ENCODE measurements around the gene ARHGAP31. TPM values are rescaled to one million over a fixed set of nuclear protein-coding genes. Genes with fewer than 3 reads are reported as not detected.
A peak's percentile ranks its signal among the peaks of the same experiment; 100 is the strongest.

ARHGAP31 gene
- total RNA-seq, 3 donors from 2014 or later, result 16.0 to 22.0 (median 17.2) TPM

GRCh38 chr3:119382134-119382533, 88.0 kb downstream of the ARHGAP31 start:
- Mint-ChIP-seq H3K36me3 (ENCODE audit: insufficient read depth) (peaks cover 25% of the 10 kb centered on the region), H3K9me3 (no peaks in the 10 kb centered on the region), H3K4me3 (no peak overlapping the region), H3K27me3 (ENCODE audit: low read depth) (no peaks in the 10 kb centered on the region), H3K4me1 (ENCODE audit: low read depth) (no peaks in the 10 kb centered on the region)
- ATAC-seq (no peak), DNase-seq (no peak)

GRCh38 chr3:119388577-119388976, 94.4 kb downstream of the ARHGAP31 start:
- Mint-ChIP-seq H3K9me3 (no peaks in the 10 kb centered on the region), H3K27me3 (ENCODE audit: low read depth) (no peaks in the 10 kb centered on the region), H3K36me3 (ENCODE audit: insufficient read depth) (peaks cover 41% of the 10 kb centered on the region), H3K4me1 (ENCODE audit: low read depth) (no peaks in the 10 kb centered on the region), H3K4me3 (no peak overlapping the region)
- DNase-seq (no peak), ATAC-seq (no peak)

GRCh38 chr3:119395923-119396358, 101.8 kb downstream of the ARHGAP31 start:
- H3K4me1 Mint-ChIP-seq (ENCODE audit: low read depth), result peaks cover 9% of the 10 kb centered on the region
- ATAC-seq (peak in 1 of 2 donors; percentile 10), DNase-seq (no peak)
- H3K9me3 Mint-ChIP-seq, result no peaks in the 10 kb centered on the region
- H3K4me3 Mint-ChIP-seq, result no peak overlapping the region
- H3K36me3 Mint-ChIP-seq (ENCODE audit: insufficient read depth), result peaks cover 34% of the 10 kb centered on the region
- no peaks in the 10 kb centered on the region for H3K27me3 Mint-ChIP-seq (ENCODE audit: low read depth)

- no peak for DNase-seq
- no peak for ATAC-seq
- Mint-ChIP-seq H3K36me3 (ENCODE audit: insufficient read depth) (peaks cover 34% of the 10 kb centered on the region), H3K9me3 (no peaks in the 10 kb centered on the region), H3K4me1 (ENCODE audit: low read depth) (peaks cover 9% of the 10 kb centered on the region), H3K4me3 (no peak overlapping the region), H3K27me3 (ENCODE audit: low read depth) (no peaks in the 10 kb centered on the region)
Measured at GRCh38 chr3:119396870-119397269, 102.7 kb downstream of the ARHGAP31 start.

- H3K9me3 Mint-ChIP-seq, result no peaks in the 10 kb centered on the region
- H3K4me3 Mint-ChIP-seq, result no peak overlapping the region
- H3K4me1 Mint-ChIP-seq (ENCODE audit: low read depth), result peaks cover 6% of the 10 kb centered on the region
Measured at GRCh38 chr3:119400466-119400865, 106.3 kb downstream of the ARHGAP31 start.

GRCh38 chr3:119401069-119401468, 106.9 kb downstream of the ARHGAP31 start:
- Mint-ChIP-seq H3K4me3 (no peak overlapping the region), H3K27me3 (ENCODE audit: low read depth) (no peaks in the 10 kb centered on the region), H3K4me1 (ENCODE audit: low read depth) (peaks cover 1% of the 10 kb centered on the region), H3K9me3 (no peaks in the 10 kb centered on the region), H3K36me3 (ENCODE audit: insufficient read depth) (peaks cover 24% of the 10 kb centered on the region)
- ATAC-seq (no peak), DNase-seq (no peak)

More at GRCh38 chr3:119400466-119400865, 106.3 kb downstream of the ARHGAP31 start:
- peaks cover 20% of the 10 kb centered on the region for H3K36me3 Mint-ChIP-seq (ENCODE audit: insufficient read depth)
- DNase-seq, result no peak
- ATAC-seq, result no peak
- no peaks in the 10 kb centered on the region for H3K27me3 Mint-ChIP-seq (ENCODE audit: low read depth)

GRCh38 chr3:119401503-119402440, 107.6 kb downstream of the ARHGAP31 start:
- Mint-ChIP-seq H3K36me3 (ENCODE audit: insufficient read depth) (peaks cover 26% of the 10 kb centered on the region), H3K4me3 (no peak overlapping the region), H3K9me3 (no peaks in the 10 kb centered on the region)

GRCh38 chr3:119402791-119403190, 108.6 kb downstream of the ARHGAP31 start:
- H3K4me3 Mint-ChIP-seq, result no peak overlapping the region
- H3K9me3 Mint-ChIP-seq, result no peaks in the 10 kb centered on the region
- peaks cover 31% of the 10 kb centered on the region for H3K36me3 Mint-ChIP-seq (ENCODE audit: insufficient read depth)
- ATAC-seq (no peak), DNase-seq (no peak)
- H3K27me3 Mint-ChIP-seq (ENCODE audit: low read depth), result no peaks in the 10 kb centered on the region
- no peaks in the 10 kb centered on the region for H3K4me1 Mint-ChIP-seq (ENCODE audit: low read depth)

More at GRCh38 chr3:119401503-119402440, 107.6 kb downstream of the ARHGAP31 start:
- DNase-seq (no peak), ATAC-seq (no peak)
- Mint-ChIP-seq H3K27me3 (ENCODE audit: low read depth) (no peaks in the 10 kb centered on the region), H3K4me1 (ENCODE audit: low read depth) (no peaks in the 10 kb centered on the region)

GRCh38 chr3:119403201-119403600, 109.0 kb downstream of the ARHGAP31 start:
- Mint-ChIP-seq H3K9me3 (no peaks in the 10 kb centered on the region), H3K4me3 (no peak overlapping the region), H3K36me3 (ENCODE audit: insufficient read depth) (peaks cover 31% of the 10 kb centered on the region), H3K27me3 (ENCODE audit: low read depth) (no peaks in the 10 kb centered on the region), H3K4me1 (ENCODE audit: low read depth) (no peaks in the 10 kb centered on the region)
- ATAC-seq, result no peak
- no peak for DNase-seq

- ATAC-seq (no peak), DNase-seq (no peak)
- peaks cover 36% of the 10 kb centered on the region for H3K36me3 Mint-ChIP-seq (ENCODE audit: insufficient read depth)
- H3K9me3 Mint-ChIP-seq, result no peaks in the 10 kb centered on the region
- no peaks in the 10 kb centered on the region for H3K4me1 Mint-ChIP-seq (ENCODE audit: low read depth)
- no peak overlapping the region for H3K4me3 Mint-ChIP-seq
- H3K27me3 Mint-ChIP-seq (ENCODE audit: low read depth), result no peaks in the 10 kb centered on the region
Measured at GRCh38 chr3:119405315-119405714, 111.1 kb downstream of the ARHGAP31 start.

GRCh38 chr3:119408243-119408950, 114.2 kb downstream of the ARHGAP31 start:
- Mint-ChIP-seq H3K9me3 (no peaks in the 10 kb centered on the region), H3K27me3 (ENCODE audit: low read depth) (no peaks in the 10 kb centered on the region), H3K4me1 (ENCODE audit: low read depth) (no peaks in the 10 kb centered on the region), H3K4me3 (no peak overlapping the region), H3K36me3 (ENCODE audit: insufficient read depth) (peaks cover 37% of the 10 kb centered on the region)
- no peak for ATAC-seq
- DNase-seq, result no peak

- Mint-ChIP-seq H3K27me3 (ENCODE audit: low read depth) (no peaks in the 10 kb centered on the region), H3K9me3 (no peaks in the 10 kb centered on the region), H3K4me1 (ENCODE audit: low read depth) (no peaks in the 10 kb centered on the region), H3K4me3 (no peak overlapping the region), H3K36me3 (ENCODE audit: insufficient read depth) (peaks cover 46% of the 10 kb centered on the region)
- DNase-seq (no peak), ATAC-seq (no peak)
Measured at GRCh38 chr3:119409844-119410243, 115.7 kb downstream of the ARHGAP31 start.

GRCh38 chr3:119413603-119414280, 119.6 kb downstream of the ARHGAP31 start:
- H3K4me1 Mint-ChIP-seq (ENCODE audit: low read depth), result no peaks in the 10 kb centered on the region
- DNase-seq, result no peak
- H3K27me3 Mint-ChIP-seq (ENCODE audit: low read depth), result no peaks in the 10 kb centered on the region
- ATAC-seq, result no peak
- peaks cover 36% of the 10 kb centered on the region for H3K36me3 Mint-ChIP-seq (ENCODE audit: insufficient read depth)
- no peaks in the 10 kb centered on the region for H3K9me3 Mint-ChIP-seq
- H3K4me3 Mint-ChIP-seq, result no peak overlapping the region

- ATAC-seq (no peak), DNase-seq (no peak)
- no peak overlapping the region for H3K4me3 Mint-ChIP-seq
- H3K9me3 Mint-ChIP-seq, result no peaks in the 10 kb centered on the region
- H3K27me3 Mint-ChIP-seq (ENCODE audit: low read depth), result no peaks in the 10 kb centered on the region
- H3K4me1 Mint-ChIP-seq (ENCODE audit: low read depth), result peaks cover 3% of the 10 kb centered on the region
- peaks cover 15% of the 10 kb centered on the region for H3K36me3 Mint-ChIP-seq (ENCODE audit: insufficient read depth)
Measured at GRCh38 chr3:119416873-119417272, 122.7 kb downstream of the ARHGAP31 start.

Measured in activated T-cell treated with anti-CD3 and anti-CD28 coated beads, Interleukin-2, amount 50 U/mL, for 4 hours (primary cell).